HEK293T (cell line): ENCODE measurements around the gene SNX3.

ENCODE experiments used
- FOXK2 ChIP-seq: fragments of 450-650 bp; IDR thresholded peaks from 2 replicates; pipeline ENCODE4 v1.6.1; 2016; ENCODE audit warnings: mild to moderate bottlenecking
- HDGF ChIP-seq: fragments of 450-650 bp; IDR thresholded peaks from 2 replicates; pipeline ENCODE4 v1.6.1; 2017; ENCODE audit warnings: antibody characterized with exemption, borderline replicate concordance
- SP1 ChIP-seq: fragments of 450-650 bp; IDR thresholded peaks from 2 replicates; pipeline ENCODE4 v1.6.1; 2017

DNA sequence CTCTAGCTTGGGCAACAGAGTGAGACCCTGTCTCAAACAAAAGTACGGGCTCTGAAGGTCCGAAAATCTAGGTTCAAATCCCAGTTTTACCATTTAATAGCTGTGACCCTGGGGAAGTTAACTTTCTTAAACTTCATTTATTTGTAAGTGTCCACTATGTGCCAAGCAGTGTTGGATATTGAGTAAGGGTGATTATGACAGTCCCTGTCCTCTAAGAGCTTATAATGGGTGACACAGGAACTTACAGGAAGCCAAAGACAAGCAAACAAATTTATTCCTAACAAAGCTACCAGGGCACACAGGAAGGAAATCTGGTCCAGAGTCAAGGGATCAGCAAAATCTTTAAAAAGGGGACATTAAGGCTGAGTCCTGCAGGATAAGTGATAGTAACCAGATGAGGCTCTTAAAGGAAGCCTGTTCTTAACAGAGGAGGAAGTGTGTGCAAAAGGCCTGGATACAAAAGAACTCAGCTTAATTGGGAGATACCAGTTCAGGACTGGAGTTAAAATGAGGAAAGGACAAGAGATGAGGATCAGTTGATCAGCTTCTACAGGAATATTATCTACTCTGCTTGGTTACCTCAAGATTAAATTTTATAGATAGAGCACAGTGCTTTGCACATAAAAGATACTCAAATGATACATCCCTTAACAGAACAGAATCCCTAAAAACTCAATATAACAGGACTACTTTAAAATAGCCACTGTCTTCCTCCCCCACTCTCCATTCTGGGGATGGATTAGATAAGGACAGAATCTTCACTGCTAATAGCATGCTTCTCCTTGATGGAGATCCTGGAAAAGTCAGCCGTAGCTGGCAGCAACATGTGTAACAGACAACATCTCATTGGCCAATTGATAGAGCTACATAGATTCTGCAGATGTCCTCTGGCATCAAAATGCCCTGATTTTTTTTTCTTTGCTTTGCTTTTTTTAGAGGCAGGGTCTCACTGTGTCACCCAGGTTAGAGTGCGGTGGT is 6.1 kb downstream of the SNX3 start:
- TF ChIP-seq HDGF (no peak), SP1 (no peak), FOXK2 (no peak)
